ENCODE results near the gene MB21D2.

- TF ChIP-seq, protein P1, sequence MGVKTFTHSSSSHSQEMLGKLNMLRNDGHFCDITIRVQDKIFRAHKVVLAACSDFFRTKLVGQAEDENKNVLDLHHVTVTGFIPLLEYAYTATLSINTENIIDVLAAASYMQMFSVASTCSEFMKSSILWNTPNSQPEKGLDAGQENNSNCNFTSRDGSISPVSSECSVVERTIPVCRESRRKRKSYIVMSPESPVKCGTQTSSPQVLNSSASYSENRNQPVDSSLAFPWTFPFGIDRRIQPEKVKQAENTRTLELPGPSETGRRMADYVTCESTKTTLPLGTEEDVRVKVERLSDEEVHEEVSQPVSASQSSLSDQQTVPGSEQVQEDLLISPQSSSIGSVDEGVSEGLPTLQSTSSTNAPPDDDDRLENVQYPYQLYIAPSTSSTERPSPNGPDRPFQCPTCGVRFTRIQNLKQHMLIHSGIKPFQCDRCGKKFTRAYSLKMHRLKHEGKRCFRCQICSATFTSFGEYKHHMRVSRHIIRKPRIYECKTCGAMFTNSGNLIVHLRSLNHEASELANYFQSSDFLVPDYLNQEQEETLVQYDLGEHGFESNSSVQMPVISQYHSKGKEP (tag by site-specific recombination; IDR thresholded peaks at IDR 0.05) = no peak
- no peak for TF ChIP-seq ZNF311 (tag by site-specific recombination; IDR thresholded peaks at IDR 0.05; ENCODE audit: borderline replicate concordance)
- TF ChIP-seq CTCF (tag by site-specific recombination; IDR thresholded peaks at IDR 0.05) = no peak
These were observed 6.4 kb downstream of the MB21D2 start for GRCh38 chr3:192911293-192911692.

Data from HEK293 (cell line).